MCF 10A (cell line): ENCODE measurements around the gene ST3GAL5. TPM values are rescaled to one million over a fixed set of nuclear protein-coding genes. Genes with fewer than 3 reads are reported as not detected.
"Not testable (repeated sequence)": the region's sequence is repeated elsewhere in the genome, so short reads cannot be mapped to it uniquely, and the experiment has no call there.

ENCODE experiments used
- BruUV-seq: library from RNA; stranded (reverse); fragments of 400-500 nt; replicated peaks from 2 replicates; lab custom pipeline; 2021; lab: Mats Ljungman, UMichigan
- CTCF ChIA-PET: fragments of 300-600 bp; sonication (Branson Sonifier 250); formaldehyde crosslinking; extraction: SDS; loops from one replicate; lab custom pipeline; 2021; ENCODE audit warnings: antibody characterized with exemption, inconsistent platforms; lab: Yijun Ruan, JAX
- POLR2A ChIA-PET: fragments of 300-600, 350-650 bp; sonication (Branson Sonifier 250); formaldehyde crosslinking; extraction: SDS; loops from one replicate; lab custom pipeline; 2020; ENCODE audit warnings: antibody characterized with exemption, inconsistent platforms; lab: Yijun Ruan, JAX
- DNase-seq: peaks from one replicate; pipeline ENCODE4 v3.0.0-alpha.2; 2018; ENCODE audit not compliant: unreplicated experiment
- H3K27ac Mint-ChIP-seq: one replicate; pipeline ENCODE4 v1.8.0; 2022; ENCODE audit warnings: mild to moderate bottlenecking, low read depth, mixed read lengths; ENCODE audit not compliant: unreplicated experiment
- H3K27me3 Mint-ChIP-seq: one replicate; pipeline ENCODE4 v1.8.0; 2022; ENCODE audit warnings: mixed read lengths; ENCODE audit not compliant: insufficient read depth, unreplicated experiment
- H3K36me3 Mint-ChIP-seq: one replicate; pipeline ENCODE4 v1.8.0; 2022; ENCODE audit warnings: mild to moderate bottlenecking, moderate library complexity, mixed read lengths; ENCODE audit not compliant: insufficient read depth, unreplicated experiment
- H3K4me1 Mint-ChIP-seq: one replicate; pipeline ENCODE4 v1.8.0; 2022; ENCODE audit warnings: mixed read lengths; ENCODE audit not compliant: insufficient read depth, unreplicated experiment
- H3K4me3 Mint-ChIP-seq: one replicate; pipeline ENCODE4 v1.8.0; 2022; ENCODE audit warnings: mild to moderate bottlenecking, moderate library complexity, mixed read lengths; ENCODE audit not compliant: unreplicated experiment
- H3K9me3 Mint-ChIP-seq: one replicate; pipeline ENCODE4 v1.8.0; 2022; ENCODE audit warnings: mixed read lengths; ENCODE audit not compliant: unreplicated experiment
- CTCF ChIP-seq: fragments of 200-600 bp; IDR thresholded peaks from one replicate; pipeline ENCODE4 v1.8.0; 2022; ENCODE audit warnings: antibody characterized with exemption, mild to moderate bottlenecking; ENCODE audit not compliant: unreplicated experiment
- intact Hi-C: fragments of 100-400 bp; cut with micrococcal nuclease; formaldehyde crosslinking; loops from 2 replicates; pipeline ENCODE4 v1.14.1; 2022
- total RNA-seq: library from RNA; stranded (reverse); gene quantifications from 2 replicates; pipeline ENCODE4 v1.2.3, GENCODE V29; 2022

Gene ST3GAL5
- total RNA-seq, 1 experiment from 2014 or later: 2.3 TPM

GRCh38 chr2:85831735-85832134, 57.1 kb downstream of the ST3GAL5 start:
- no peaks in the 10 kb centered on the region for H3K36me3 Mint-ChIP-seq
- H3K4me3 Mint-ChIP-seq: no peak overlapping the region
- ChIA-PET CTCF (interaction anchor here (0.6 to 10.1 kb wide), 6 partner anchors 17 to 287 kb away, joined by 3 to 165 read pairs (median 3); no protein-coding TSS in a partner anchor), POLR2A (interaction anchor here (0.6 to 0.9 kb wide), 4 partner anchors 41 to 275 kb away, joined by 3 to 4 read pairs (median 3); partner anchors contain the start of genes POLR1A and PTCD3)
- no peaks in the 10 kb centered on the region for H3K27me3 Mint-ChIP-seq
- peaks cover 5% of the 10 kb centered on the region for H3K4me1 Mint-ChIP-seq
- no TSS peak for BruUV-seq
- TF ChIP-seq CTCF: no peak
- peaks cover 14% of the 10 kb centered on the region for H3K9me3 Mint-ChIP-seq
- intact Hi-C loops: loop anchor here (5.0 kb wide), 1 partner anchor 541 kb away; no protein-coding TSS in a partner anchor
- no peak for DNase-seq
- H3K27ac Mint-ChIP-seq: peak overlapping the region; percentile 39

- Mint-ChIP-seq H3K4me1 (peaks cover 5% of the 10 kb centered on the region), H3K4me3 (no peak overlapping the region), H3K27me3 (no peaks in the 10 kb centered on the region), H3K9me3 (peaks cover 6% of the 10 kb centered on the region), H3K36me3 (no peaks in the 10 kb centered on the region), H3K27ac (no peak overlapping the region)
- ChIA-PET POLR2A (interaction anchor here (0.7 to 0.8 kb wide), 2 partner anchors 233 to 276 kb away, joined by 3 read pairs; partner anchors contain the start of genes POLR1A and PTCD3), CTCF (interaction anchor here (1.0 to 10.1 kb wide), 3 partner anchors 16 to 248 kb away, joined by 3 to 165 read pairs (median 5); no protein-coding TSS in a partner anchor)
- no TSS peak for BruUV-seq
- peak; percentile 18 for DNase-seq
- intact Hi-C loops: loop anchor here (5.0 kb wide), 1 partner anchor 542 kb away; no protein-coding TSS in a partner anchor
- TF ChIP-seq CTCF: no peak
Observed at GRCh38 chr2:85830645-85831044, 58.1 kb downstream of the ST3GAL5 start.

- DNase-seq, POLR2A ChIA-PET, H3K36me3 Mint-ChIP-seq, intact Hi-C loops, BruUV-seq, H3K9me3 Mint-ChIP-seq, H3K27me3 Mint-ChIP-seq, H3K4me1 Mint-ChIP-seq, H3K27ac Mint-ChIP-seq, H3K4me3 Mint-ChIP-seq: not testable (repeated sequence)
- CTCF ChIA-PET: interaction anchor here (0.6 to 10.1 kb wide), 5 partner anchors 31 to 250 kb away, joined by 3 to 165 read pairs (median 3); no protein-coding TSS in a partner anchor
Observed at GRCh38 chr2:85829394-85829793, 59.4 kb downstream of the ST3GAL5 start.

GRCh38 chr2:85828725-85829124, 60.1 kb downstream of the ST3GAL5 start:
- H3K27ac Mint-ChIP-seq: no peak overlapping the region
- H3K4me3 Mint-ChIP-seq: no peak overlapping the region
- intact Hi-C loops: no loop called here
- CTCF ChIA-PET: interaction anchor here (0.7 to 10.1 kb wide), 6 partner anchors 22 to 300 kb away, joined by 3 to 165 read pairs (median 4); no protein-coding TSS in a partner anchor
- TF ChIP-seq CTCF: no peak
- no peaks in the 10 kb centered on the region for H3K27me3 Mint-ChIP-seq
- no peak for DNase-seq
- H3K36me3 Mint-ChIP-seq: no peaks in the 10 kb centered on the region
- POLR2A ChIA-PET: no interaction called here
- peaks cover 5% of the 10 kb centered on the region for H3K4me1 Mint-ChIP-seq
- no TSS peak for BruUV-seq
- H3K9me3 Mint-ChIP-seq: no peaks in the 10 kb centered on the region
